ENCODE results near the gene TSSK3. TPM values are rescaled to one million over a fixed set of nuclear protein-coding genes. Genes with fewer than 3 reads are reported as not detected.

The TSSK3 gene
- total and polyA plus RNA-seq, 7 donors = 1.1 to 2.2 (median 1.8) TPM; not detected in 3

DNA sequence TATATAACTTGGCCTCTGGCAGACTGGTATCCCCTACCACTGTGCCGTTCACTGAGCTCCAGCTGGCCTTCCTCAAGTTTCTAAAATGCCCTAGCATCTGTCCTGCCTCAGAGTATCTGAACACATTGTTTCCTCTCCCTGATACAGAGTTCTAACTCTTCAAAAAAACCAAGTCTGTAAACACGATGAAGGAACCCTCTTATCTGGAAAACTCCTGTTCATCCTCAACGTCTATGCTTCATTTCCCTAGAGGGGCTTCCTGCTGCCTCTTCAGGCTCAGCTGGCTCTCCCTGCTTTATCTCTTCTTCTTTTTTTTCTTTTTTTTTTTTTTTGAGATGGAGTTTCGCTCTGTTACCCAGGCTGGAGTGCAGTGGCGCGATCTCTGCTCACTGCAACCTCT, 26.3 kb downstream of the TSSK3 start:
- H3K4me3 ChIP-seq = no peak overlapping the region
- DNase-seq = no peak
- no peaks in the 10 kb centered on the region for H3K9me3 ChIP-seq
- TF ChIP-seq POLR2AphosphoS5 (IDR thresholded peaks at IDR 0.05) = no peak
- TF ChIP-seq, protein P1, sequence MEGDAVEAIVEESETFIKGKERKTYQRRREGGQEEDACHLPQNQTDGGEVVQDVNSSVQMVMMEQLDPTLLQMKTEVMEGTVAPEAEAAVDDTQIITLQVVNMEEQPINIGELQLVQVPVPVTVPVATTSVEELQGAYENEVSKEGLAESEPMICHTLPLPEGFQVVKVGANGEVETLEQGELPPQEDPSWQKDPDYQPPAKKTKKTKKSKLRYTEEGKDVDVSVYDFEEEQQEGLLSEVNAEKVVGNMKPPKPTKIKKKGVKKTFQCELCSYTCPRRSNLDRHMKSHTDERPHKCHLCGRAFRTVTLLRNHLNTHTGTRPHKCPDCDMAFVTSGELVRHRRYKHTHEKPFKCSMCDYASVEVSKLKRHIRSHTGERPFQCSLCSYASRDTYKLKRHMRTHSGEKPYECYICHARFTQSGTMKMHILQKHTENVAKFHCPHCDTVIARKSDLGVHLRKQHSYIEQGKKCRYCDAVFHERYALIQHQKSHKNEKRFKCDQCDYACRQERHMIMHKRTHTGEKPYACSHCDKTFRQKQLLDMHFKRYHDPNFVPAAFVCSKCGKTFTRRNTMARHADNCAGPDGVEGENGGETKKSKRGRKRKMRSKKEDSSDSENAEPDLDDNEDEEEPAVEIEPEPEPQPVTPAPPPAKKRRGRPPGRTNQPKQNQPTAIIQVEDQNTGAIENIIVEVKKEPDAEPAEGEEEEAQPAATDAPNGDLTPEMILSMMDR (IDR thresholded peaks at IDR 0.05) = no peak
- TF ChIP-seq EP300 (IDR thresholded peaks at IDR 0.05) = no peak
- no peak for TF ChIP-seq POLR2A (IDR thresholded peaks at IDR 0.05)
- H3K36me3 ChIP-seq = peaks cover 7 to 92% (median 37%) of the 10 kb centered on the region in 4 donors
- H3K4me1 ChIP-seq = peaks cover 0 to 32% (median 23%) of the 10 kb centered on the region in 4 donors
- intact Hi-C loops (cut with DNase I) = no loop called here
- 85 to 91% methylated on average over 6 of the region's 6 CpGs for WGBS, 2 donors
- no peaks in the 10 kb centered on the region for H3K27me3 ChIP-seq
- no peak overlapping the region for H3K27ac ChIP-seq

DNA sequence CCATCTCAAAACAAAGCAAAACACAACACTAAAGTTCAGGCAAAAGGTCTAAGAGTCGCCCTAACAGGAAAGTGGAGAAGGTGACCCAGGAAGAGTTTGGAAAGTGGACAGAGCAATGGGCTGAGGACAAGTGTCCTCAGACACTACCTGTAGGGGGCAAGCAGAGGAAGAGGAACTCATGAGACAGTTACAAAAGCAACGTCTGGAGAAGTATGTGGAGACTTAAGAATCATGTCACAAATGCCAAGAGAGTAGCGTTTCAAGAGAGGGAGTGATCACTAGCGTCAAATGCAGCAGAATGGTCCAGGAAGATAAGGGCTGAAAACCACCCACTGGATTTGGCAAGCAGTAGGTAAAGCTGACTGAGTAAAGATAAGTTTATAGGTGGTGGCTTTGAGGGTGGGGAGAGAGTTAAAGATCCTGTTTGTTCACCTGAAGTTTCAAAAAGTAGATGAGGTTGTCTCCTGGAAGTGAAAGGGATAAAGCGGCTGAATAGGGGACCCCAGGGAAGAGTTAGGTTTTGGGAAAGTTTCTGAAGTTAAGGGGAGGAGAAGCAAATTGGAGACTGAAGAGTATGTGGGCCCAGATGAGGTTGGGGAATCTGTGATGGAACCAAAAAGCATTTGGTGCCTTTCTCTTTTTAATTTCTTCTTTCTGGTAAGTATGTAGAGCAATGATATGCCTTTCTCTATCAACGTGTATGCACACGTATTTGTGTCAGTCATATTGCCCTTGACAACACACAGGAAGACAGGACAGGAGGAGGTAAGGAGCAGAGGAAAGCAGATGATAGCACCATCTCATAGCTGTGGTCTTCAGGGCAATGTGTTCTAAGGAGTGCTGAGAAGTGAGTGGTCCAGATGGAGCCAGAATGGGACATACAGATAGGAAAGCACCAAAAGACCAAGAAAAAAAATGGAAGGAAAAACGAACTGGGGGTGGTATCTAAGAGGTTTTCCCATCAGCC, 28.8 kb downstream of the TSSK3 start:
- Histone ChIP-seq H3K9me3 (no peaks in the 10 kb centered on the region), H3K36me3 (peaks cover 4 to 67% (median 14%) of the 10 kb centered on the region in 4 donors), H3K4me3 (no peak overlapping the region), H3K4me1 (peaks cover 0 to 42% (median 28%) of the 10 kb centered on the region in 4 donors), H3K27me3 (no peaks in the 10 kb centered on the region), H3K27ac (no peak overlapping the region)
- WGBS, 2 donors = 69 to 76% methylated on average over 8 of the region's 8 CpGs
- DNase-seq = no peak
- intact Hi-C loops (cut with DNase I) = loop anchor here (5.0 kb wide), 3 partner anchors 39 to 184 kb away; partner anchors contain the start of genes DCDC2B, IQCC and MARCKSL1
- TF ChIP-seq POLR2AphosphoS5 (IDR thresholded peaks at IDR 0.05) (no peak), POLR2A (IDR thresholded peaks at IDR 0.05) (no peak), EP300 (IDR thresholded peaks at IDR 0.05) (no peak)
- TF ChIP-seq, protein P1 (IDR thresholded peaks at IDR 0.05) = no peak

- TF ChIP-seq EP300 (IDR thresholded peaks at IDR 0.05) = no peak
- TF ChIP-seq, protein P1 (IDR thresholded peaks at IDR 0.05) = no peak
- no peak for TF ChIP-seq POLR2A (IDR thresholded peaks at IDR 0.05)
- TF ChIP-seq POLR2AphosphoS5 (IDR thresholded peaks at IDR 0.05) = no peak
- intact Hi-C loops (cut with DNase I) = loop anchor here (5.0 kb wide), 3 partner anchors 40 to 185 kb away; partner anchors contain the start of genes DCDC2B, IQCC and MARCKSL1
- DNase-seq = no peak
- peaks cover 0 to 42% (median 28%) of the 10 kb centered on the region in 4 donors for H3K4me1 ChIP-seq
- H3K9me3 ChIP-seq = no peaks in the 10 kb centered on the region
- H3K4me3 ChIP-seq = no peak overlapping the region
- no peak overlapping the region for H3K27ac ChIP-seq
- 74 to 85% methylated on average over 3 of the region's 3 CpGs for WGBS, 2 donors
- no peaks in the 10 kb centered on the region for H3K27me3 ChIP-seq
- H3K36me3 ChIP-seq = peaks cover 4 to 55% (median 11%) of the 10 kb centered on the region in 4 donors
Observed at GRCh38 chr1:32392325-32392724, 30.0 kb downstream of the TSSK3 start.

DNA sequence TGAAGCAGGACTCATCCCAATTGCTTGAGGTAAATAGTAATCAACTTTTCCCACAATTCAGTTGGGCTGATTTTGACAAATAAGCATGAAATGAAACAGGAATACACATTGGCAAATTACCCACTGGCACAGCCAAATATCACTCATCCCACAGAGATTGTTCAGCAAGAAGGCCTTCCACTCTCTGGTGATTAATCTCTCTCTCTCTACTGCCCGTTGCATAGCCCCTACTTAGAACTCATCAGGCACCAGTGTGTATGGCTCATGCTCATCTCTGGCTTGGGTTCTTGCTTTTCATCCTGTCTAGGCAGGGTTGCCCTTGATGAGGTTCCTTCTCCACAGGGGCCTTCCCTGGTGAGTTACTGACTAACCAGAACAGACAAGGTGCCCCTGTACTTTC, 30.8 kb downstream of the TSSK3 start:
- Histone ChIP-seq H3K27me3 (no peaks in the 10 kb centered on the region), H3K36me3 (peaks cover 4 to 47% (median 8%) of the 10 kb centered on the region in 4 donors), H3K27ac (peak overlapping the region in 3 of 4 donors; percentile 92 to 95 (median 95)), H3K4me1 (peaks cover 0 to 42% (median 28%) of the 10 kb centered on the region in 4 donors), H3K9me3 (no peaks in the 10 kb centered on the region), H3K4me3 (peak overlapping the region; percentile 81 to 94 (median 88))
- no peak for DNase-seq
- TF ChIP-seq POLR2A (IDR thresholded peaks at IDR 0.05) = no peak
- TF ChIP-seq, protein P1 (IDR thresholded peaks at IDR 0.05) = no peak
- TF ChIP-seq EP300 (IDR thresholded peaks at IDR 0.05) = no peak
- TF ChIP-seq POLR2AphosphoS5 (IDR thresholded peaks at IDR 0.05) = no peak
- intact Hi-C loops (cut with DNase I) = loop anchor here (5.0 kb wide), 3 partner anchors 41 to 186 kb away; partner anchors contain the start of genes DCDC2B, IQCC and MARCKSL1
- WGBS, 2 donors = 64 to 79% methylated on average over 1 of the region's 1 CpG
